ENCODE results near the gene TPK1.

TPK1 gene

GRCh38 chr7:144525956-144526355 lies 309.9 kb downstream of the TPK1 start:
- no peak for DNase-seq

- no peak for DNase-seq
Observed at GRCh38 chr7:144524271-144524670, 311.6 kb downstream of the TPK1 start.

GRCh38 chr7:144523621-144524020 lies 312.2 kb downstream of the TPK1 start:
- no peak for DNase-seq

- DNase-seq, result no peak
Observed at GRCh38 chr7:144519925-144520324, 315.9 kb downstream of the TPK1 start.

GRCh38 chr7:144518360-144518759 lies 317.5 kb downstream of the TPK1 start:
- no peak for DNase-seq

- no peak for DNase-seq
Observed at GRCh38 chr7:144517749-144518148, 318.1 kb downstream of the TPK1 start.

GRCh38 chr7:144516729-144517525 lies 318.9 kb downstream of the TPK1 start:
- no peak for DNase-seq

GRCh38 chr7:144513334-144513733 lies 322.5 kb downstream of the TPK1 start:
- peak; percentile 20 to 29 for DNase-seq

- no peak for DNase-seq
Observed at GRCh38 chr7:144510621-144511020, 325.2 kb downstream of the TPK1 start.

- DNase-seq, result no peak
Observed at GRCh38 chr7:144508702-144509101, 327.2 kb downstream of the TPK1 start.

- no peak for DNase-seq
Observed at GRCh38 chr7:144503215-144503614, 332.6 kb downstream of the TPK1 start.

- no peak for DNase-seq
Observed at GRCh38 chr7:144500225-144500624, 335.6 kb downstream of the TPK1 start.

GRCh38 chr7:144497282-144497681 lies 338.6 kb downstream of the TPK1 start:
- DNase-seq, result no peak

GRCh38 chr7:144494355-144494754 lies 341.5 kb downstream of the TPK1 start:
- no peak for DNase-seq

- DNase-seq, result no peak
Observed at GRCh38 chr7:144489504-144489903, 346.3 kb downstream of the TPK1 start.

- DNase-seq, result no peak
Observed at GRCh38 chr7:144488977-144489376, 346.9 kb downstream of the TPK1 start.

- no peak for DNase-seq
Observed at GRCh38 chr7:144487901-144488300, 348.0 kb downstream of the TPK1 start.

- no peak for DNase-seq
Observed at GRCh38 chr7:144484445-144484844, 351.4 kb downstream of the TPK1 start.

GRCh38 chr7:144483189-144483588 lies 352.7 kb downstream of the TPK1 start:
- no peak for DNase-seq

- no peak for DNase-seq
Observed at GRCh38 chr7:144481833-144482232, 354.0 kb downstream of the TPK1 start.

GRCh38 chr7:144477348-144477747 lies 358.5 kb downstream of the TPK1 start:
- no peak for DNase-seq

- DNase-seq, result no peak
Observed at GRCh38 chr7:144474800-144475615, 360.8 kb downstream of the TPK1 start.

GRCh38 chr7:144474363-144474762 lies 361.5 kb downstream of the TPK1 start:
- DNase-seq, result no peak

GRCh38 chr7:144473908-144474307 lies 361.9 kb downstream of the TPK1 start:
- DNase-seq, result no peak
